Measurements from ENCODE around the gene GP9. TPM values are rescaled to one million over a fixed set of nuclear protein-coding genes. Genes with fewer than 3 reads are reported as not detected.

Gene GP9
- total and polyA plus RNA-seq, 8 donors = not detected

DNA sequence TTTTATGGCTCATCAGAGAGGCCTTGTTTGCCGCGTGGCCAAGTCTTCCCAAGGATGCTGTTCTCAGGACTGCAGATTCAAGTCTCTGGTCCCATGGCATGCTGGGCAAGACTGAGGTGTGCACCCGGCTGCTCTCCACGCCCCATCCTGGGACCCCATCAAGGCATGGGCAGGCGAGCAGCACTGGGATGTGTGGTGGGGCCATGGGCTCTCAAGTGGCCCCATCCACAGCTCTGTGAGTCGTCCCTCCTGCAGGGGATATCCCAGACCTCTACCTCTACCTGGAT is 13.1 kb upstream of the GP9 start:
- Histone ChIP-seq H3K4me3 (no peak overlapping the region), H3K4me1 (peaks cover 10 to 42% (median 31%) of the 10 kb centered on the region in 4 donors), H3K36me3 (no peaks in the 10 kb centered on the region), H3K9me3 (peaks cover 0 to 3% (median 0%) of the 10 kb centered on the region in 4 donors), H3K27me3 (peaks cover 0 to 17% (median 9%) of the 10 kb centered on the region in 3 donors), H3K27ac (no peak overlapping the region)
- DNase-seq = no peak
- WGBS, 5 donors = 72 to 99% (median 90%) methylated on average over 3 to 6 of the region's 6 CpGs
- intact Hi-C loops (cut with DNase I; ENCODE audit: low total_unique reads) = no loop called here
- TF ChIP-seq POLR2AphosphoS5 (IDR thresholded peaks at IDR 0.05) (no peak), POLR2A (IDR thresholded peaks at IDR 0.05) (no peak), EP300 (IDR thresholded peaks at IDR 0.05) (no peak)
- TF ChIP-seq, protein P1, sequence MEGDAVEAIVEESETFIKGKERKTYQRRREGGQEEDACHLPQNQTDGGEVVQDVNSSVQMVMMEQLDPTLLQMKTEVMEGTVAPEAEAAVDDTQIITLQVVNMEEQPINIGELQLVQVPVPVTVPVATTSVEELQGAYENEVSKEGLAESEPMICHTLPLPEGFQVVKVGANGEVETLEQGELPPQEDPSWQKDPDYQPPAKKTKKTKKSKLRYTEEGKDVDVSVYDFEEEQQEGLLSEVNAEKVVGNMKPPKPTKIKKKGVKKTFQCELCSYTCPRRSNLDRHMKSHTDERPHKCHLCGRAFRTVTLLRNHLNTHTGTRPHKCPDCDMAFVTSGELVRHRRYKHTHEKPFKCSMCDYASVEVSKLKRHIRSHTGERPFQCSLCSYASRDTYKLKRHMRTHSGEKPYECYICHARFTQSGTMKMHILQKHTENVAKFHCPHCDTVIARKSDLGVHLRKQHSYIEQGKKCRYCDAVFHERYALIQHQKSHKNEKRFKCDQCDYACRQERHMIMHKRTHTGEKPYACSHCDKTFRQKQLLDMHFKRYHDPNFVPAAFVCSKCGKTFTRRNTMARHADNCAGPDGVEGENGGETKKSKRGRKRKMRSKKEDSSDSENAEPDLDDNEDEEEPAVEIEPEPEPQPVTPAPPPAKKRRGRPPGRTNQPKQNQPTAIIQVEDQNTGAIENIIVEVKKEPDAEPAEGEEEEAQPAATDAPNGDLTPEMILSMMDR (IDR thresholded peaks at IDR 0.05) = no peak

DNA sequence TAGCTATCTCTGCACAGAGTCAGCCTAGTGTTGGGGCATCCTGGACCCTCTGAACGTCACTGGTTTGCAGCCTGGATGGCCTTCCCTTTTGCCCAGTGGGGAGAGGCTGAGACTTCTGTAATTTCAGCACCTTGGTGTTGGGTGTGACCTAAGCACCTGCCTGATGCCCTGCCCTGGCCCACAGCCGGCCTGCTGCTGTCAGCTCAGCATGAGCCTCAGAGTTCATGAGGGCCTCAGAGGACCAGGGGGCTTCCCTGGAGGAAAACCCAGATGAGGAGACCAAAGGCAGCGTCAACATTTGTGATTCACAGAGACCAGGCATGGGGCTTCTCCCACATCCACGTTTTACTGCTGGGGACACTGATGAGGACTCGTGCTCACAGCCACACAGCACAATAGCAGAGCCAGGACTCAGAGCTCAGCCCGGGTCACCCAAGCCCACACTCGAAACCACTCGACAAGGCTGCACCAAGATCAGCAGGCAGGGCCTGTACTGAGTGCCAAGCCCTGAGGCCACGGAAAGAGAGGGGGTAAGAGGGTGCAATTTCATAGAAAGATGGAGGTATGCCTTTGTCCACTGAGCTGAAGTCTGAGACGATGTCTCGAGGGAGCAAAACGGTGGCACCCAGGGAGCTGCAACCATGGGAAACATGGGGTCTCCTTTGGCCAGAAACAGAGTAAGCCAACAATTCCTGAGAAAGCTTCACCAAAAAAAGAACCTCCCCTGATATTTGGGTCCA is 9.9 kb upstream of the GP9 start:
- H3K36me3 ChIP-seq = no peaks in the 10 kb centered on the region
- peaks cover 0 to 3% (median 0%) of the 10 kb centered on the region in 4 donors for H3K9me3 ChIP-seq
- intact Hi-C loops (cut with DNase I; ENCODE audit: low total_unique reads) = no loop called here
- H3K4me3 ChIP-seq = no peak overlapping the region
- no peak for DNase-seq
- H3K27me3 ChIP-seq = peaks cover 0 to 13% (median 7%) of the 10 kb centered on the region in 3 donors
- peak overlapping the region; percentile 73 to 91 (median 85) for H3K27ac ChIP-seq
- TF ChIP-seq POLR2A (IDR thresholded peaks at IDR 0.05) = no peak
- TF ChIP-seq, protein P1 (IDR thresholded peaks at IDR 0.05) = no peak
- TF ChIP-seq POLR2AphosphoS5 (IDR thresholded peaks at IDR 0.05) = no peak
- no peak for TF ChIP-seq EP300 (IDR thresholded peaks at IDR 0.05)
- peaks cover 36 to 71% (median 54%) of the 10 kb centered on the region in 4 donors for H3K4me1 ChIP-seq
- 71 to 80% (median 76%) methylated on average over 6 to 12 of the region's 12 CpGs for WGBS, 5 donors

DNA sequence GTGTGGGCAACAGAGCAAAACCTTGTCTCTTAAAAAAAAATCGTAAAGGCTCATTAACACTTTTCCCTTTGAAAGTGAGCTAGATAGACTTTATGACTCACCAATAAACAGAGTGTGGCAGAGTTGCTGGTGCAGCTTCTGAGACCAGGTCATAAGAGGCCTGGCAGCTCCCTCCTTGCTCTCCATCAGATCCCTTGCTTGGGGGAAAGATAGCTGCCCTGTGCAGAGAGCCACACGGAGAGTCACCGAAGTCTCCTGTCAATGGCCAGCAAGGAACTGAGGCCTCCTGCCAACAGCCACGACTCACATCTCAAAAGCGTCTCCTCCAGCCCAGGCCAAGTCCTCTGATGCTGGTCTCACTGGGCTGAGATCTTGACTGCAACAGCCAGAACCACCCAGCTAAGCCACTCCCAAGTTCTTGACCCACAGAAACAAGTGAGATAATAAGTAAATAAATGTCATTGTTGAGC is 8.7 kb upstream of the GP9 start:
- peak overlapping the region; percentile 76 to 91 (median 87) for H3K27ac ChIP-seq
- WGBS, 5 donors = 15 to 36% (median 26%) methylated on average over 5 of the region's 5 CpGs

DNA sequence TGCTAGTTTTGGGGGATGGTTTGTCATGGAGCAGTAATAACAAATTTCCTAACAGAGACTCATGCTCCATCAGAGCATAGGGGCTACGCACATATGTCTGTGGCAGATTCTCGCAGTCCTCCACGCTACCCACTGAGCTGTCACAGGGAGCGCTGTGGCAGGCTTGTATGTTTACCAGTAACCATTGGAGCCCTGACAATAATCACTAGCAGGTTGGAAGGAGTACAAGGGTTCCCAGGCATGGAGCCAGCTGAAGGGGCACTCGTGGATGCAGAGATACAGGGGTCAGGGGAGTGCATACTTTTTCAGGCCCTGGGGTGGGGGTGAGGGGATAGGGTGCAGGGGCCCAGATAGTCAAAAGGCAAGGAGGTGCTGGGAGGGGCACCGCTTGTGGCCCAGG is 7.9 kb upstream of the GP9 start:
- Histone ChIP-seq H3K36me3 (no peaks in the 10 kb centered on the region), H3K4me1 (peaks cover 40 to 67% (median 52%) of the 10 kb centered on the region in 4 donors), H3K27me3 (no peaks in the 10 kb centered on the region), H3K4me3 (no peak overlapping the region), H3K27ac (peak overlapping the region; percentile 76 to 91 (median 85)), H3K9me3 (peaks cover 0 to 2% (median 0%) of the 10 kb centered on the region in 4 donors)
- peak; percentile 68 to 85 for DNase-seq
- 27 to 53% (median 35%) methylated on average over 6 of the region's 6 CpGs for WGBS, 5 donors
- TF ChIP-seq, protein P1 (IDR thresholded peaks at IDR 0.05) = no peak
- TF ChIP-seq EP300 (IDR thresholded peaks at IDR 0.05) (no peak), POLR2AphosphoS5 (IDR thresholded peaks at IDR 0.05) (no peak), POLR2A (IDR thresholded peaks at IDR 0.05) (no peak)
- intact Hi-C loops (cut with DNase I; ENCODE audit: low total_unique reads) = no loop called here

More for the DNA sequence above, 8.7 kb upstream of the GP9 start:
- Histone ChIP-seq H3K4me3 (no peak overlapping the region), H3K36me3 (no peaks in the 10 kb centered on the region), H3K27me3 (peaks cover 0 to 2% (median 0%) of the 10 kb centered on the region in 3 donors), H3K9me3 (peaks cover 0 to 3% (median 0%) of the 10 kb centered on the region in 4 donors), H3K4me1 (peaks cover 40 to 73% (median 52%) of the 10 kb centered on the region in 4 donors)
- DNase-seq = peak; percentile 70 to 77
- TF ChIP-seq POLR2AphosphoS5 (IDR thresholded peaks at IDR 0.05) = peak in 2 of 3 donors; percentile 41 to 42
- no peak for TF ChIP-seq POLR2A (IDR thresholded peaks at IDR 0.05)
- no peak for TF ChIP-seq EP300 (IDR thresholded peaks at IDR 0.05)
- intact Hi-C loops (cut with DNase I; ENCODE audit: low total_unique reads) = no loop called here
